HG02759 (cell line): ENCODE measurements around the gene FAM8A1.

Source experiments
- ATAC-seq: cut with Tn5 transposase; IDR thresholded peaks from one replicate; pipeline ENCODE4 v1.9.1; 2021; ENCODE audit warnings: mild to moderate bottlenecking, moderate library complexity; ENCODE audit not compliant: unreplicated experiment

Gene FAM8A1

DNA sequence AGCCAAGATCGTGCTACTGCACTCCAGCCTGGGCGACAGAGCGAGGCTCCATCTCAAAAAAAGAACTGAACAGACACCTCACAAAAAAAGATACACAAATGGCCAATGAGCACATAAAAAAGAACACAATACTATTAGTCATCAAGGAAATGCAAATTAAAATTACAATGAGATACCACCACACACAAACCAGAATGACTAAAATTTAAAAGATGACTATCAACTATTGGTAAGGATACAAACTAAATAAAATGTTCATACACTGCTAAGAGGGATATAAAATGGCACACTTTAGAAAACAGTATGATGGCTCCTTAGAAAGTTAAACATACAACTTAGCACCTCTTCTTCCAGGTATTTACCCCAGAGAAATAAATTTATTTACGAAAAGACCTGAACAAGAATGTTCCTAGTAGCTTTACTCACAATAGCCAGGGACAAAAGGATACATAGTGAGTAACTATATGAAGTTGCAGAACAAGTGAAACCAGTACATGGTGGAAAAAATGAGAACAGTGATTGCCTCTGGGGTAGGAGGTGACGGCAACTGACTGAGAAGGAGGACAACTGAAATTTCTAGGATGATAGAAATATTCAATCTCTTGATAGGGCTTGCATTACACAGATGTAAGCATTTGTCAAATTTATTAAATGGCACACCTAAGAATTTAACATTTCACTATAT, 53.2 kb downstream of the FAM8A1 start:
- no peak for ATAC-seq

DNA sequence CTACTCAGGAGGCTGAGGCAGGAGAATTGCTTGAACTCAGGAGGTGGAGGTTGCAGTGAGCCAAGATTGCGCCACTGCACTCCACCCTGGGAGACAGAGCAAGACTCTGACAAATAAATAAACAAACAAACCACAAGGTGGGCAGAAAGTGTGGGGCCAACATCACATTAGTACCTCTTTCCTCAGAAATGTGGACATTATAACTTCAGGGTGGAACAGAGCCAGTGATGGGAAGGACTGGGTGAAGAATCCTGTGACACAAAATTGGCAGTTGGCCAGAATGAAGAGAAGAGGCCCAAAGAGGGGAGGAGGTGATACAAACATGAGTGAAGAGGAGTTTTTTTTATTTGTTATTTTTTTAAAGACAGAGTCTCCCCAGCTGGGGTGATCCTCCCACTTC, 56.0 kb downstream of the FAM8A1 start:
- no peak for ATAC-seq

- no peak for ATAC-seq
These were observed 56.5 kb downstream of the FAM8A1 start for GRCh38 chr6:17656644-17657043.
